NCI-H1417 treated with DMSO at 0.1 percent for 48 hours (cell line): Measurements from ENCODE around the gene STK25.
"Not testable (repeated sequence)": the region's sequence is repeated elsewhere in the genome, so short reads cannot be mapped to it uniquely, and the experiment has no call there.

Experiments used
- DNase-seq: peaks from one replicate; lab custom pipeline; 2025; lab: John Stamatoyannopoulos, UW

STK25 gene

GRCh38 chr2:241539616-241540374, 31.4 kb upstream of the STK25 start:
- no peak for DNase-seq

- DNase-seq = no peak
These were observed 30.6 kb upstream of the STK25 start for GRCh38 chr2:241538838-241539615.

GRCh38 chr2:241535871-241536655, 27.7 kb upstream of the STK25 start:
- DNase-seq = no peak

GRCh38 chr2:241534701-241535375, 26.5 kb upstream of the STK25 start:
- DNase-seq = no peak

- DNase-seq = no peak
These were observed 25.9 kb upstream of the STK25 start for GRCh38 chr2:241534293-241534692.

- no peak for DNase-seq
These were observed 24.6 kb upstream of the STK25 start for GRCh38 chr2:241532733-241533601.

GRCh38 chr2:241532168-241532567, 23.8 kb upstream of the STK25 start:
- no peak for DNase-seq

- DNase-seq = no peak
These were observed 22.9 kb upstream of the STK25 start for GRCh38 chr2:241531161-241531722.

GRCh38 chr2:241530571-241530970, 22.2 kb upstream of the STK25 start:
- no peak for DNase-seq

- not testable (repeated sequence) for DNase-seq
These were observed 17.7 kb upstream of the STK25 start for GRCh38 chr2:241525818-241526780.

GRCh38 chr2:241522477-241522876, 14.1 kb upstream of the STK25 start:
- DNase-seq = no peak

GRCh38 chr2:241519669-241520068, 11.3 kb upstream of the STK25 start:
- DNase-seq = no peak

- DNase-seq = no peak
These were observed 8.9 kb upstream of the STK25 start for GRCh38 chr2:241517297-241517696.

- DNase-seq = no peak
These were observed 8.2 kb upstream of the STK25 start for GRCh38 chr2:241516520-241516965.

GRCh38 chr2:241514986-241515737, 6.8 kb upstream of the STK25 start:
- no peak for DNase-seq

GRCh38 chr2:241514553-241514952, 6.2 kb upstream of the STK25 start:
- no peak for DNase-seq

GRCh38 chr2:241511091-241511741, 2.8 kb upstream of the STK25 start:
- DNase-seq = no peak

GRCh38 chr2:241509155-241509784, 886 bp upstream of the STK25 start:
- no peak for DNase-seq
